AG09319 (cell line): Measurements from ENCODE around the gene SPTBN5.

Source experiments
- DNase-seq: peaks from one replicate; pipeline ENCODE4 v3.0.0-alpha.2; 2010; ENCODE audit warnings: low read depth; ENCODE audit errors: extremely low read depth
- TF ChIP-seq, protein P1 (sequence below): IDR thresholded peaks from 2 replicates; pipeline ENCODE4 v1.5.1; 2011; ENCODE audit warnings: low read depth, mild to moderate bottlenecking, inconsistent platforms, low read length, moderate library complexity

Gene SPTBN5

GRCh38 chr15:41893422-41894250, at the start of gene SPTBN5:
Gene SPTBN5 (minus strand): TSS chr15:41894053. CDS start chr15:41893497, 556 bp downstream.
- TF ChIP-seq, protein P1, sequence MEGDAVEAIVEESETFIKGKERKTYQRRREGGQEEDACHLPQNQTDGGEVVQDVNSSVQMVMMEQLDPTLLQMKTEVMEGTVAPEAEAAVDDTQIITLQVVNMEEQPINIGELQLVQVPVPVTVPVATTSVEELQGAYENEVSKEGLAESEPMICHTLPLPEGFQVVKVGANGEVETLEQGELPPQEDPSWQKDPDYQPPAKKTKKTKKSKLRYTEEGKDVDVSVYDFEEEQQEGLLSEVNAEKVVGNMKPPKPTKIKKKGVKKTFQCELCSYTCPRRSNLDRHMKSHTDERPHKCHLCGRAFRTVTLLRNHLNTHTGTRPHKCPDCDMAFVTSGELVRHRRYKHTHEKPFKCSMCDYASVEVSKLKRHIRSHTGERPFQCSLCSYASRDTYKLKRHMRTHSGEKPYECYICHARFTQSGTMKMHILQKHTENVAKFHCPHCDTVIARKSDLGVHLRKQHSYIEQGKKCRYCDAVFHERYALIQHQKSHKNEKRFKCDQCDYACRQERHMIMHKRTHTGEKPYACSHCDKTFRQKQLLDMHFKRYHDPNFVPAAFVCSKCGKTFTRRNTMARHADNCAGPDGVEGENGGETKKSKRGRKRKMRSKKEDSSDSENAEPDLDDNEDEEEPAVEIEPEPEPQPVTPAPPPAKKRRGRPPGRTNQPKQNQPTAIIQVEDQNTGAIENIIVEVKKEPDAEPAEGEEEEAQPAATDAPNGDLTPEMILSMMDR: no peak
- no peak for DNase-seq

GRCh38 chr15:41942886-41943285, 49.0 kb upstream of the SPTBN5 start:
- TF ChIP-seq, protein P1: no peak
- no peak for DNase-seq

- DNase-seq: no peak
- TF ChIP-seq, protein P1: no peak
These were observed 48.0 kb upstream of the SPTBN5 start for GRCh38 chr15:41941644-41942415.

DNA sequence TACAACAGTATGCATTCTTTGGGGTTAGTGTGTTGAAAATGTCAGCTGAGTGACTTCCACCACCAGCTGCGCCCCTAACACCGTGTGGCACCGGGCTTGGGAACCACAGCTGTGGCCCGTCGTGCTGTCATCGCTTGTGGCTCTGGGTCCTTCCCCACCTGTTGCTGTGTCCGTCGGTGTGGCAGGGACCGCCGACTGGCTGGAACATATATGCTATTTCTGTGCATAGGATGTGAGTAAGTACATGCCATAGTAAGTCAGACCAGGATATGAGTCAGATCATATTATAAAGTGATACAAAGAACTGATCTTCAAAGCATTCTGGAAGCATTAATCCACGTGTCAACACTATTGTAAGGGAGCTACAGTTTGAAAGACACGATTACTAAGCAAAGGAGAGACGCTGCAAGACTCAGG, 46.6 kb upstream of the SPTBN5 start:
- TF ChIP-seq, protein P1: no peak
- no peak for DNase-seq

GRCh38 chr15:41939986-41940385, 46.1 kb upstream of the SPTBN5 start:
- TF ChIP-seq, protein P1: no peak
- DNase-seq: no peak

DNA sequence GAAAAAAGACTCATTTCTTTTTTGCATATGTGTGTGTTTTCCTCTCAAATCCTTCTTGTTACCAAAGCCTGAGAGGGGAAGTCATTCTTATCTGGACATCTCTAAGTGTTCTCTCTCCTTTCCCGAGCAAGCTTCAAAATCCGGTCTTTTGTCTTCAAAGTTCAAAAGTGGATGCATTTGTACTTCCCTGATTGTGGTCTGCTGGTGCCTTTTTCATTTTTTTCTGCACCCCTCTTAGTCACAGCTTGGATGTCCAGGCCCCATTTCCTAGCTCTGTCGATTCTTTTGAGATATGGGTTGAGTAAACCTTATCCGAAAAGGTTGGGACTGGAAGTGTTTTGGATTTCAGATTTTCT, 43.7 kb upstream of the SPTBN5 start:
- DNase-seq: no peak
- TF ChIP-seq, protein P1: no peak
